GM12878 (cell line): ENCODE data around the gene RABGEF1. TPM values are rescaled to one million over a fixed set of nuclear protein-coding genes. Genes with fewer than 3 reads are reported as not detected.

Experiments used
- ATAC-seq: fragments of 200-7000 bp; cut with Tn5 transposase; 3 replicates; pipeline ENCODE4 v1.9.1; 2020; ENCODE audit warnings: mild to moderate bottlenecking, moderate library complexity
- Bru-seq: library from RNA; stranded (reverse); fragments of 400-500 nt; gene quantifications from one replicate; lab custom pipeline; 2021; lab: Mats Ljungman, UMichigan
- BruChase-seq, 2 experiments: library from RNA; stranded (reverse); fragments of 400-500 nt; gene quantifications; one replicate each; lab custom pipeline; 2021; lab: Mats Ljungman, UMichigan
- BruUV-seq: library from RNA; stranded (reverse); fragments of 400-500 nt; replicated peaks from 2 replicates; lab custom pipeline; 2021; lab: Mats Ljungman, UMichigan
- CTCF ChIA-PET: fragments of 300-600 bp; sonication (Branson Sonifier 250); formaldehyde crosslinking; extraction: SDS; loops from one replicate; lab custom pipeline; 2021; ENCODE audit warnings: inconsistent platforms; lab: Yijun Ruan, JAX
- POLR2A ChIA-PET: fragments of 350-600 bp; formaldehyde crosslinking; extraction: SDS; loops from one replicate; lab custom pipeline; 2021; ENCODE audit warnings: inconsistent platforms; lab: Charles Lee
- RAD21 ChIA-PET: fragments of 300-600 bp; sonication (Branson Sonifier 250); formaldehyde crosslinking; loops from one replicate; lab custom pipeline; 2023; ENCODE audit warnings: antibody characterized with exemption; ENCODE audit not compliant: unreplicated experiment; lab: Charles Lee
- SMC1A ChIA-PET: fragments of 300-600 bp; sonication (Branson Sonifier 250); formaldehyde crosslinking; loops from one replicate; lab custom pipeline; 2023; ENCODE audit not compliant: unreplicated experiment, uncharacterized antibody; lab: Charles Lee
- DNase-seq: peaks from one replicate; pipeline ENCODE4 v3.0.0-alpha.2; 2011; ENCODE audit warnings: low read depth, low spot score
- FAIRE-seq: peaks from 3 replicates; lab custom pipeline; 2011; peaks lifted over from hg19 to GRCh38; lab: Jason Lieb, UNC
- H2AFZ ChIP-seq: 2 replicates; pipeline ENCODE4 v1.6.0; 2011; ENCODE audit warnings: low read depth, low read length, control low read depth; ENCODE audit not compliant: control insufficient read depth
- H3K27ac ChIP-seq: 2 replicates; pipeline ENCODE4 v1.5.1; 2011; ENCODE audit warnings: control low read depth; ENCODE audit not compliant: control insufficient read depth, insufficient read depth
- H3K27me3 ChIP-seq, 2 experiments: replicated peaks in 1 of 2; 2 replicates each; pipeline versions ENCODE4 v1.6.0 to v1.6.1; 2011; ENCODE audit warnings: low read length in 1 of 2; ENCODE audit not compliant: control insufficient read depth in 2 of 2, insufficient read depth in 2 of 2
- H3K36me3 ChIP-seq, 2 experiments: 2 replicates each; pipeline ENCODE4 v1.5.1; 2011; ENCODE audit warnings: low read length in 1 of 2; ENCODE audit not compliant: control insufficient read depth in 2 of 2, insufficient read depth in 2 of 2
- H3K4me1 ChIP-seq: 2 replicates; pipeline ENCODE4 v1.6.1; 2011; ENCODE audit warnings: mild to moderate bottlenecking, low read length, moderate library complexity, mixed read lengths; ENCODE audit not compliant: control insufficient read depth, insufficient read depth
- H3K4me2 ChIP-seq: 2 replicates; pipeline ENCODE4 v1.6.0; 2011; ENCODE audit warnings: control low read depth; ENCODE audit not compliant: control insufficient read depth, insufficient read depth
- H3K4me3 ChIP-seq: fragments of 200-600 bp; sonication (generic); 2 replicates; pipeline ENCODE4 v1.5.1; 2016
- H3K79me2 ChIP-seq: 2 replicates; pipeline ENCODE4 v1.6.0; 2011; ENCODE audit warnings: low read length; ENCODE audit not compliant: control insufficient read depth, insufficient read depth
- H3K9ac ChIP-seq: 2 replicates; pipeline ENCODE4 v1.8.0; 2011; ENCODE audit warnings: low read length, control low read depth, mixed read lengths; ENCODE audit not compliant: control insufficient read depth, insufficient read depth
- H3K9me3 ChIP-seq: replicated peaks from 3 replicates; pipeline ENCODE4 v1.5.1; 2011; ENCODE audit warnings: mild to moderate bottlenecking, low read length; ENCODE audit not compliant: control insufficient read depth, insufficient read depth
- H4K20me1 ChIP-seq: 2 replicates; pipeline ENCODE4 v1.6.0; 2011; ENCODE audit not compliant: control insufficient read depth, insufficient read depth
- ASH2L ChIP-seq: fragments of 300-600, 200-600 bp; sonication (generic); IDR thresholded peaks from 2 replicates; pipeline ENCODE4 v1.6.1; 2017; ENCODE audit warnings: low read depth, mild to moderate bottlenecking, borderline replicate concordance
- CBX5 ChIP-seq: sonication (generic); IDR thresholded peaks from 2 replicates; pipeline ENCODE4 v1.6.1; 2016; ENCODE audit warnings: low read depth, moderate library complexity, mild to moderate bottlenecking, inconsistent platforms
- EGR1 ChIP-seq, 2 experiments: IDR thresholded peaks; 1 replicate in 1 of 2; 2 replicates in 1 of 2; pipeline ENCODE4 v1.6.1; 2011 to 2012; ENCODE audit warnings: low read depth in 2 of 2, low read length in 2 of 2, borderline replicate concordance in 1 of 2, mild to moderate bottlenecking in 1 of 2, moderate library complexity in 1 of 2
- MYB ChIP-seq: fragments of 150-350 bp; IDR thresholded peaks from 2 replicates; pipeline ENCODE4 v1.6.1; 2014; ENCODE audit warnings: mild to moderate bottlenecking, low read depth, low read length, borderline replicate concordance
- POLR2AphosphoS2 ChIP-seq: IDR thresholded peaks from 2 replicates; pipeline ENCODE4 v1.6.1; 2011; ENCODE audit warnings: low read depth, mild to moderate bottlenecking, low read length, improper control_type of control experiment, moderate library complexity
- SUPT20H ChIP-seq: IDR thresholded peaks from 2 replicates; pipeline ENCODE4 v1.6.1; 2011; ENCODE audit warnings: low read depth, mild to moderate bottlenecking, low read length, moderate library complexity, borderline replicate concordance; ENCODE audit not compliant: control insufficient read depth
- ZNF207 ChIP-seq: fragments of 450-650 bp; IDR thresholded peaks from 2 replicates; pipeline ENCODE4 v1.6.1; 2014; ENCODE audit warnings: antibody characterized with exemption, mild to moderate bottlenecking, borderline replicate concordance
- ZSCAN29 ChIP-seq: fragments of 450-650 bp; IDR thresholded peaks from 2 replicates; pipeline ENCODE4 v1.6.1; 2017; ENCODE audit warnings: mild to moderate bottlenecking, moderate library complexity
- ZZZ3 ChIP-seq: IDR thresholded peaks from 2 replicates; pipeline ENCODE4 v1.6.1; 2011; ENCODE audit warnings: low read depth; ENCODE audit not compliant: control insufficient read depth, insufficient read length
- WGBS: methylation state at CpG from one replicate; pipeline ENCODE4 v1.1.6; 2016; ENCODE audit warnings: low lambda C conversion rate; ENCODE audit not compliant: insufficient replicate concordance, insufficient coverage; ENCODE audit errors: missing lambda C conversion rate; 5-methylcytosine and 5-hydroxymethylcytosine counted together
- in situ Hi-C: fragments of 300-500 bp; cut with MboI; formaldehyde crosslinking; loops from 9 replicates; pipeline ENCODE4 v1.14.3; 2018; ENCODE audit warnings: mixed read lengths
- intact Hi-C: fragments of 100-400 bp; cut with micrococcal nuclease; formaldehyde crosslinking; loops from one replicate; pipeline ENCODE4 v1.14.2; 2022; ENCODE audit not compliant: unreplicated experiment
- long read RNA-seq, 2 experiments: library from polyadenylated mRNA; unstranded; transcript quantifications; one replicate each; pipeline ENCODE4 v2.0.0, GENCODE V29; 2019 to 2020
- polyA minus RNA-seq, 3 experiments: library from RNA; depleted of rRNA, polyadenylated mRNA; stranded (reverse); fragments of >200 nt; gene quantifications; 2 replicates each; pipeline ENCODE4 v1.2.3, GENCODE V29; 2011
- polyA plus RNA-seq, 11 experiments: library from polyadenylated mRNA; depleted of rRNA in 4 of 11; unstranded in 6 of 11; stranded (reverse) in 5 of 11; fragments of >200 nt; fragmentation: Nextera tagmentation in 4 of 11; fragmentation: Illumina TruSeq in 1 of 11; extraction: Ambion mirVana in 4 of 11; extraction: Trizol in 1 of 11; gene quantifications; 1 replicate in 1 of 11; 2 replicates in 10 of 11; pipeline versions ENCODE4 v1.2.1 to v1.2.3, GENCODE V29; 2011 to 2016; ENCODE audit warnings: inconsistent platforms in 2 of 11, missing spikeins in 2 of 11, low read depth in 1 of 11
- total RNA-seq, 4 experiments: library from RNA; depleted of rRNA in 3 of 4; stranded (reverse); fragments of >200 nt in 3 of 4; fragmentation: Illumina TruSeq in 1 of 4; extraction: Trizol in 1 of 4; gene quantifications; 2 replicates each; pipeline versions ENCODE4 v1.2.1 to v1.2.3, GENCODE V29; 2013 to 2021
- TF ChIP-seq, protein P1 (sequence below): fragments of 450-650 bp; IDR thresholded peaks from 2 replicates; pipeline ENCODE4 v1.6.1; 2017; ENCODE audit warnings: borderline replicate concordance
- TF ChIP-seq, protein P2 (sequence below): fragments of 450-650 bp; IDR thresholded peaks from 2 replicates; pipeline ENCODE4 v1.6.1; 2017; ENCODE audit warnings: mild to moderate bottlenecking, moderate library complexity

RABGEF1 gene
- 30.4 and 38.8 TPM in 2 replicates for total RNA-seq (2013; cell fraction: nucleolus; rRNA removed)
- total RNA-seq (2014; rRNA removed) (21.0 and 26.4 TPM in 2 replicates), total RNA-seq (2014; rRNA removed; fragmentation: Illumina TruSeq; extraction: Trizol) (24.8 and 27.5 TPM in 2 replicates), total RNA-seq (2021) (26.2 and 27.5 TPM in 2 replicates), polyA plus RNA-seq (2011; rRNA removed) (33.0 and 36.4 TPM in 2 replicates), polyA plus RNA-seq (2014; fragmentation: Illumina TruSeq; extraction: Trizol) (36.4 and 45.7 TPM in 2 replicates), polyA plus RNA-seq (2014; fragmentation: Nextera tagmentation; extraction: Ambion mirVana) (10 to 100 TPM; 10.2 to 11.8 TPM), polyA plus RNA-seq (2014; rRNA removed) (18.2 and 21.4 TPM in 2 replicates), polyA plus RNA-seq (2016; fragmentation: Nextera tagmentation; extraction: Ambion mirVana) (10 to 100 TPM; 24.7 to 31.2 TPM), polyA minus RNA-seq (2011; rRNA and poly(A)+ RNA removed) (46.2 and 47.7 TPM in 2 replicates), Bru-seq, nascent RNA (percentile 84 among the genes with signal in this experiment), BruChase-seq, experiment 1, labeled RNA remaining after a 6-hour chase (percentile 93 among the genes with signal in this experiment), BruChase-seq, experiment 2, labeled RNA remaining after a 2-hour chase (percentile 93 among the genes with signal in this experiment)
- polyA plus RNA-seq (2011; ENCODE audit: low read depth): 14.7 TPM
- polyA plus RNA-seq (2011; cell fraction: cytosol; rRNA removed): 28.5 and 31.7 TPM in 2 replicates
- polyA plus RNA-seq (2011; cell fraction: nucleus; rRNA removed): 20.5 and 20.6 TPM in 2 replicates
- polyA plus RNA-seq (2012): 17.2 and 23.6 TPM in 2 replicates
- 13.4 and 14.0 TPM in 2 replicates for polyA minus RNA-seq (2011; cell fraction: cytosol; rRNA and poly(A)+ RNA removed)
- polyA minus RNA-seq (2011; cell fraction: nucleus; rRNA and poly(A)+ RNA removed): 6.5 and 12.0 TPM in 2 replicates
- long read RNA-seq, experiment 1, transcript RABGEF1-201 (9 exons, 3,733 nt): major isoform, 8 of 14 reads
- long read RNA-seq, experiment 1, partial matches to known transcripts: 2 of 14 reads
- long read RNA-seq, experiment 1, other reads (novel, unspliced or antisense): 4 of 14 reads
- long read RNA-seq, experiment 2, transcript RABGEF1-201 (9 exons, 3,733 nt): major isoform, 44 of 106 reads
- long read RNA-seq, experiment 2, transcript RABGEF1-206 (10 exons, 2,281 nt): minor isoform, 9 of 106 reads
- long read RNA-seq, experiment 2, partial matches to known transcripts: 5 of 106 reads
- long read RNA-seq, experiment 2, other reads (novel, unspliced or antisense): 48 of 106 reads

- peak within 1 kb of the TSS; percentile 100 for H3K4me3 ChIP-seq
- peak within 1 kb of the TSS; percentile 63 for H2AFZ ChIP-seq
- H3K79me2 ChIP-seq: peaks cover 52% of the 10 kb centered on the region
- BruUV-seq: no TSS peak
- H3K27ac ChIP-seq: peak within 1 kb of the TSS; percentile 88
- WGBS: 1% methylated on average over 59 of the region's 85 CpGs
- H3K4me2 ChIP-seq: peak within 1 kb of the TSS; percentile 82
- peaks cover 0 to 3% of the 10 kb centered on the region in 2 experiments; a peak in 2 of 4 replicates for H3K36me3 ChIP-seq
- H3K9ac ChIP-seq: peak within 1 kb of the TSS; percentile 94
- DNase-seq: peak; percentile 89
- ChIA-PET CTCF (interaction anchor here (0.9 kb wide), 1 partner anchor 22 kb away, joined by 3 read pairs; no protein-coding TSS in a partner anchor), POLR2A (interaction anchor here (0.6 to 1.9 kb wide), 9 partner anchors 10 to 247 kb away, joined by 3 to 8 read pairs (median 3); partner anchors contain the start of gene KCTD7), SMC1A (interaction anchor here (1.1 to 1.7 kb wide), 2 partner anchors 10 to 183 kb away, joined by 3 read pairs; no protein-coding TSS in a partner anchor), RAD21 (interaction anchor here (1.0 to 1.5 kb wide), 7 partner anchors 11 to 710 kb away, joined by 3 to 5 read pairs (median 4); partner anchors contain the start of gene TYW1)
- H3K9me3 ChIP-seq: peaks cover 4% of the 10 kb centered on the region; the same call in 2 of the 3 replicates
- FAIRE-seq: peak; percentile 80
- H4K20me1 ChIP-seq: no peaks in the 10 kb centered on the region
- H3K4me1 ChIP-seq: peaks cover 18% of the 10 kb centered on the region
- intact Hi-C loops (loop anchor here (5.0 to 10.0 kb wide), 4 partner anchors 86 to 252 kb away; partner anchors contain the start of gene TMEM248), in situ Hi-C loops (no loop called here)
- no peaks in the 10 kb centered on the region for H3K27me3 ChIP-seq
- ATAC-seq: peak; percentile 93
- TF ChIP-seq ZZZ3: no peak
- peak; percentile 89 for TF ChIP-seq POLR2AphosphoS2
- TF ChIP-seq, protein P1, sequence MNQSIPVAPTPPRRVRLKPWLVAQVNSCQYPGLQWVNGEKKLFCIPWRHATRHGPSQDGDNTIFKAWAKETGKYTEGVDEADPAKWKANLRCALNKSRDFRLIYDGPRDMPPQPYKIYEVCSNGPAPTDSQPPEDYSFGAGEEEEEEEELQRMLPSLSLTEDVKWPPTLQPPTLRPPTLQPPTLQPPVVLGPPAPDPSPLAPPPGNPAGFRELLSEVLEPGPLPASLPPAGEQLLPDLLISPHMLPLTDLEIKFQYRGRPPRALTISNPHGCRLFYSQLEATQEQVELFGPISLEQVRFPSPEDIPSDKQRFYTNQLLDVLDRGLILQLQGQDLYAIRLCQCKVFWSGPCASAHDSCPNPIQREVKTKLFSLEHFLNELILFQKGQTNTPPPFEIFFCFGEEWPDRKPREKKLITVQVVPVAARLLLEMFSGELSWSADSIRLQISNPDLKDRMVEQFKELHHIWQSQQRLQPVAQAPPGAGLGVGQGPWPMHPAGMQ: no peak
- TF ChIP-seq ZNF207: no peak
- TF ChIP-seq SUPT20H: no peak
- no peak for TF ChIP-seq MYB
- peak; percentile 80 to 82 for TF ChIP-seq EGR1 (IDR thresholded peaks at IDR 0.05; ENCODE audit: borderline replicate concordance in 1 of 2, low read depth in 2 of 2, low read length in 2 of 2)
- TF ChIP-seq, protein P2, sequence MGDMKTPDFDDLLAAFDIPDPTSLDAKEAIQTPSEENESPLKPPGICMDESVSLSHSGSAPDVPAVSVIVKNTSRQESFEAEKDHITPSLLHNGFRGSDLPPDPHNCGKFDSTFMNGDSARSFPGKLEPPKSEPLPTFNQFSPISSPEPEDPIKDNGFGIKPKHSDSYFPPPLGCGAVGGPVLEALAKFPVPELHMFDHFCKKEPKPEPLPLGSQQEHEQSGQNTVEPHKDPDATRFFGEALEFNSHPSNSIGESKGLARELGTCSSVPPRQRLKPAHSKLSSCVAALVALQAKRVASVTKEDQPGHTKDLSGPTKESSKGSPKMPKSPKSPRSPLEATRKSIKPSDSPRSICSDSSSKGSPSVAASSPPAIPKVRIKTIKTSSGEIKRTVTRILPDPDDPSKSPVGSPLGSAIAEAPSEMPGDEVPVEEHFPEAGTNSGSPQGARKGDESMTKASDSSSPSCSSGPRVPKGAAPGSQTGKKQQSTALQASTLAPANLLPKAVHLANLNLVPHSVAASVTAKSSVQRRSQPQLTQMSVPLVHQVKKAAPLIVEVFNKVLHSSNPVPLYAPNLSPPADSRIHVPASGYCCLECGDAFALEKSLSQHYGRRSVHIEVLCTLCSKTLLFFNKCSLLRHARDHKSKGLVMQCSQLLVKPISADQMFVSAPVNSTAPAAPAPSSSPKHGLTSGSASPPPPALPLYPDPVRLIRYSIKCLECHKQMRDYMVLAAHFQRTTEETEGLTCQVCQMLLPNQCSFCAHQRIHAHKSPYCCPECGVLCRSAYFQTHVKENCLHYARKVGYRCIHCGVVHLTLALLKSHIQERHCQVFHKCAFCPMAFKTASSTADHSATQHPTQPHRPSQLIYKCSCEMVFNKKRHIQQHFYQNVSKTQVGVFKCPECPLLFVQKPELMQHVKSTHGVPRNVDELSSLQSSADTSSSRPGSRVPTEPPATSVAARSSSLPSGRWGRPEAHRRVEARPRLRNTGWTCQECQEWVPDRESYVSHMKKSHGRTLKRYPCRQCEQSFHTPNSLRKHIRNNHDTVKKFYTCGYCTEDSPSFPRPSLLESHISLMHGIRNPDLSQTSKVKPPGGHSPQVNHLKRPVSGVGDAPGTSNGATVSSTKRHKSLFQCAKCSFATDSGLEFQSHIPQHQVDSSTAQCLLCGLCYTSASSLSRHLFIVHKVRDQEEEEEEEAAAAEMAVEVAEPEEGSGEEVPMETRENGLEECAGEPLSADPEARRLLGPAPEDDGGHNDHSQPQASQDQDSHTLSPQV: no peak
- TF ChIP-seq ZSCAN29: no peak
- 0 out of 2 replicates have a peak, but pooled peaks have one; percentile 42 for TF ChIP-seq ASH2L
- TF ChIP-seq CBX5: no peak
Observed at GRCh38 chr7:66740302-66740979, at the start of gene RABGEF1. Gene RABGEF1, plus strand, starts transcription at chr7:66740733. Its CDS starts 31,167 bp downstream, at chr7:66771900.
